ENCODE measurements around the gene PKM. TPM values are rescaled to one million over a fixed set of nuclear protein-coding genes. Genes with fewer than 3 reads are reported as not detected.

The PKM gene
- total RNA-seq, 1 donor from 2014 or later: 452 TPM

GRCh38 chr15:72166716-72167417, 64.1 kb downstream of the PKM start:
- H3K27me3 Mint-ChIP-seq (ENCODE audit: low read depth): no peaks in the 10 kb centered on the region
- no peak for TF ChIP-seq CTCF (IDR thresholded peaks at IDR 0.05; ENCODE audit: unreplicated experiment)
- H3K4me3 Mint-ChIP-seq: no peak overlapping the region
- peak overlapping the region; percentile 69 for H3K27ac Mint-ChIP-seq
- DNase-seq (ENCODE audit: low spot score in 2 of 2, unreplicated experiment in 2 of 2): no peak
- peaks cover 36% of the 10 kb centered on the region for H3K4me1 Mint-ChIP-seq
- H3K9me3 Mint-ChIP-seq: no peaks in the 10 kb centered on the region
- no peaks in the 10 kb centered on the region for H3K36me3 Mint-ChIP-seq

GRCh38 chr15:72163719-72164118, 67.3 kb downstream of the PKM start:
- Mint-ChIP-seq H3K27ac (no peak overlapping the region), H3K4me3 (no peak overlapping the region), H3K27me3 (ENCODE audit: low read depth) (no peaks in the 10 kb centered on the region), H3K36me3 (no peaks in the 10 kb centered on the region), H3K9me3 (no peaks in the 10 kb centered on the region), H3K4me1 (peaks cover 15% of the 10 kb centered on the region)
- no peak for DNase-seq (ENCODE audit: low spot score in 2 of 2, unreplicated experiment in 2 of 2)
- no peak for TF ChIP-seq CTCF (IDR thresholded peaks at IDR 0.05; ENCODE audit: unreplicated experiment)

GRCh38 chr15:72162569-72162968, 68.4 kb downstream of the PKM start:
- no peaks in the 10 kb centered on the region for H3K27me3 Mint-ChIP-seq (ENCODE audit: low read depth)
- no peak for DNase-seq (ENCODE audit: low spot score in 2 of 2, unreplicated experiment in 2 of 2)
- H3K9me3 Mint-ChIP-seq: no peaks in the 10 kb centered on the region
- no peaks in the 10 kb centered on the region for H3K36me3 Mint-ChIP-seq
- TF ChIP-seq CTCF (IDR thresholded peaks at IDR 0.05; ENCODE audit: unreplicated experiment): no peak
- H3K27ac Mint-ChIP-seq: no peak overlapping the region
- peaks cover 4% of the 10 kb centered on the region for H3K4me1 Mint-ChIP-seq
- no peak overlapping the region for H3K4me3 Mint-ChIP-seq

GRCh38 chr15:72161361-72162132, 69.4 kb downstream of the PKM start:
- H3K27ac Mint-ChIP-seq: no peak overlapping the region
- no peaks in the 10 kb centered on the region for H3K27me3 Mint-ChIP-seq (ENCODE audit: low read depth)
- H3K36me3 Mint-ChIP-seq: no peaks in the 10 kb centered on the region

GRCh38 chr15:72160696-72161245, 70.2 kb downstream of the PKM start:
- Mint-ChIP-seq H3K4me3 (no peak overlapping the region), H3K27ac (no peak overlapping the region), H3K9me3 (no peaks in the 10 kb centered on the region), H3K4me1 (peaks cover 4% of the 10 kb centered on the region), H3K36me3 (no peaks in the 10 kb centered on the region), H3K27me3 (ENCODE audit: low read depth) (no peaks in the 10 kb centered on the region)
- no peak for TF ChIP-seq CTCF (IDR thresholded peaks at IDR 0.05; ENCODE audit: unreplicated experiment)
- DNase-seq (ENCODE audit: low spot score in 2 of 2, unreplicated experiment in 2 of 2): no peak

More at GRCh38 chr15:72161361-72162132, 69.4 kb downstream of the PKM start:
- Mint-ChIP-seq H3K9me3 (no peaks in the 10 kb centered on the region), H3K4me1 (no peaks in the 10 kb centered on the region), H3K4me3 (no peak overlapping the region)
- no peak for TF ChIP-seq CTCF (IDR thresholded peaks at IDR 0.05; ENCODE audit: unreplicated experiment)
- no peak for DNase-seq (ENCODE audit: low spot score in 2 of 2, unreplicated experiment in 2 of 2)

Data from mesothelial cell of epicardium (in vitro differentiated cells).